Tibial nerve (tissue), 4 donors: ENCODE measurements around the gene TP73.

Experiments
- CTCF ChIP-seq, 5 experiments: fragments of 200-600 bp in 3 of 5; fragments of 450-650 bp in 2 of 5; sonication (generic) in 3 of 5; IDR thresholded peaks; one replicate each; pipeline ENCODE4 v1.5.1; 2016 to 2019; ENCODE audit warnings: antibody characterized with exemption in 5 of 5, mild to moderate bottlenecking in 3 of 5, moderate library complexity in 2 of 5
- EP300 ChIP-seq, 2 donors: sonication (generic); formaldehyde crosslinking; IDR thresholded peaks; one replicate each; pipeline ENCODE4 v1.6.1; 2017; ENCODE audit warnings: antibody characterized with exemption in 2 of 2, mild to moderate bottlenecking in 1 of 2
- POLR2A ChIP-seq, 2 donors: fragments of 450-650 bp; IDR thresholded peaks; one replicate each; pipeline ENCODE4 v1.6.1; 2017; ENCODE audit warnings: antibody characterized with exemption in 2 of 2, mild to moderate bottlenecking in 2 of 2, moderate library complexity in 2 of 2

DNA sequence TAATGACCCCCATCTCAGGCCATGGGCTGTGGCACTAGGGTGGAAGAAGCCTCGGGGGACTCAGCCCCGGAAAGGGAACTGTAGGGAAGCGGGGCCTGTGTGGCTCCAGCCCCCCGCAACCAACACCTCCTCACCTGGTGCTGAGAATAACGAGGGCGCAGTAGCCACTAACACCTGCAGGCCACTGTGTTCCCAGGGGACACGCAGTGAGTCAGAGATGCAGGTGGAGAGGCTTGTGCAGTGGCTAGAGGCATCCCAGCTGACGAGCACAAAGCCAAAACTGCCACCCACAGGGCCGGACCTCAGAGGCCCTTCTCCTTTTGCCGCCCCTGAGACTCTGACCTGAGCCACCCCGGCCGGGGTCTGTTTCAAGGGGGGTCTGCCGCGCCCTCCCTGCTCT lies 66.4 kb downstream of the TP73 start:
- TF ChIP-seq CTCF (IDR thresholded peaks at IDR 0.05), result no peak
- no peak for TF ChIP-seq EP300 (IDR thresholded peaks at IDR 0.05)
- no peak for TF ChIP-seq POLR2A (IDR thresholded peaks at IDR 0.05)
